Dedifferentiated amniotic fluid mesenchymal stem cell (primary cell): Measurements from ENCODE around the gene BUD13.
A peak's percentile ranks its signal among the peaks of the same experiment; 100 is the strongest.
"Not testable (repeated sequence)": the region's sequence is repeated elsewhere in the genome, so short reads cannot be mapped to it uniquely, and the experiment has no call there.

Source experiments
- DNase-seq: peaks from one replicate; pipeline ENCODE4 v3.0.0-alpha.2; 2016; ENCODE audit errors: extremely low spot score

The BUD13 gene

DNA sequence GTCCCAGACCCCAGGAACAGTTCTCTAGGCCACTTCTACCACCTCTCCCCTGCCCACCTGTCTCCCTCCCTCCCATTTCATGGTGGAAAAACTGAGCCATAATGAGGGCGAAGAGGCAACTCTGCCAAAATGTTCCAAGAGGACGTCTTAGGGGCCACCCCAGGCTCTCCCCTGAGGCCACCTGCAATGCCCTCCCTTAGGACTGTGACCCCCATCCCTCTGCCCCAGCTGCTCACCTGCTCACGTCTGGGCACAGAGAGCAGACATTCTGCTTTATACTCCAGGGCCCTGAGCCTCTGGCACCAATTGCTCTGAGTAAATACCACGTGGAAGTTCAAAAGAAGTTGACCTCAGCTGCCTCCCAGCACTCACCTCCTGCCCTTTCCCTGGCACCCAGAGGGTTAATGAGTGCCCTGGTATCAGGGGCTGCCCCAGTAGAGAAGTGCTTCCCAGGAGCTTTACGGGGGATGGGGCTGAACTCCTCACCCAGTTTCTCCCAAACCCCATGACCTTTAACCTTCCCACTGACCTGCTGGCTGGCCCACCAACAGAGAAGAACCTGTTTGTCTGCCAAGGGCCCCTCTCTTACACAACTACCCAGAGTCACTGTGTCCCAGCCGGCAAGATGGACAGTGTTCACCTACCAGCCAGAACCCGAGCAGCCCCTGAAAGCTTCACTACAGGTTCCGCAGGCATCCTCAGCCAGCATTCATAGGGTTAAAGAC is 19.5 kb upstream of the BUD13 start:
- DNase-seq, result no peak

DNA sequence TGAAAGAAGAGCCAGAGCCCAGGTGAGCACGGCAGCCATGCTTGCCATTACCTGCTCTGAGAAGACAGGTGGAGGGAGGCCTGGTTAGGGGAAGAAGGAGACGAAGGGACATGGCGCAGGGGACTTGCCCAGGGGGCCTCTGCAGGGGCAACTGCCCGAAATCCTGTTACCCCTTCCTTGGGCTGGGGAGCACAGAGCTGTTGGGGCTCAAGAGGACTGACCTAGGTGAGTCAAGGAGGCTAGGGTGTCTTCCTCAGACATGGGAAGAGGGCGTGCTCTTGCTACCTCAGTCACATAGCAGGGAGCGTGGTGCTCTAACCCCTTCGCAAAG is 19.0 kb upstream of the BUD13 start, which contains the start of gene APOA5:
TSS of gene APOA5 (minus strand) at position 67 of the 331 bp plus-strand sequence. CDS start at position 48, 19 bp downstream.
- no peak for DNase-seq

DNA sequence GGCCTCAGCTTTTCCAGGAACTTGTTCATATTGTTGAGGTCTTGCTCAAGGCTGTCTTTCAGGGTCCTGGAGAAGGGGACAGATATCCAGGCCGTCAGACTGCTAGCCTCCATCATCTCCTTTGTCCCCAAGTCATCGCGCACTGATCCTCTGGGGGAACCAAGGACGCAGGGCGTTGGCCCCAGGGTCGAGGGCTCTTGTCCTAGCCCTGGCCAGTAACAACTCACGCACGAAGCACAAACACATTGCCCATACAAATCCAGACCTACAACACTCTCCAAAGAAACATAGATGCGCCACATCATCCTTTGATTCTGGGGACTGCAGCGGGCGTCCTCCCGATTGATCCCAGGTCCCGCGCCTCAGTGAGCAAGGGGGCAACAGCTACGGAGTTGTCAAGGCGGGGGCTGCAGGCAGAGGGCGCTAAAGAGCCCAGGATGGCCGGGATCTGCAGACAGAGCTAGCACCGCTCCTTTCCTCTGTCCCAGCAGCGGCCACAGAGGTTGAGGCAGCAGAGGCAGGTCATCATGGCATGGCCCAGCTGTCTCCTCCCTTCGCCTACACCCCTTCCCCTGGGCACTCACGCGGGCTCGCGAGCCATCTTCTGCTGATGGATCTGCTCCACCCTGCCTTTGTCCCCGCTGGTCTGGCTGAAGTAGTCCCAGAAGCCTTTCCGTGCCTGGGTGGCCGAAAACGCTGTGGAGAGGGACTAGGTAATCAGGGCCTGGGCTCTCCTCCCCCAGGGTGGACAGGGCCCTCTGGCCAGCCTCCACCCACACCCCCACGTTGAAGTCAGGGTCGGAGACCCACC is 18.4 kb upstream of the BUD13 start:
- peak; percentile 39 for DNase-seq

DNA sequence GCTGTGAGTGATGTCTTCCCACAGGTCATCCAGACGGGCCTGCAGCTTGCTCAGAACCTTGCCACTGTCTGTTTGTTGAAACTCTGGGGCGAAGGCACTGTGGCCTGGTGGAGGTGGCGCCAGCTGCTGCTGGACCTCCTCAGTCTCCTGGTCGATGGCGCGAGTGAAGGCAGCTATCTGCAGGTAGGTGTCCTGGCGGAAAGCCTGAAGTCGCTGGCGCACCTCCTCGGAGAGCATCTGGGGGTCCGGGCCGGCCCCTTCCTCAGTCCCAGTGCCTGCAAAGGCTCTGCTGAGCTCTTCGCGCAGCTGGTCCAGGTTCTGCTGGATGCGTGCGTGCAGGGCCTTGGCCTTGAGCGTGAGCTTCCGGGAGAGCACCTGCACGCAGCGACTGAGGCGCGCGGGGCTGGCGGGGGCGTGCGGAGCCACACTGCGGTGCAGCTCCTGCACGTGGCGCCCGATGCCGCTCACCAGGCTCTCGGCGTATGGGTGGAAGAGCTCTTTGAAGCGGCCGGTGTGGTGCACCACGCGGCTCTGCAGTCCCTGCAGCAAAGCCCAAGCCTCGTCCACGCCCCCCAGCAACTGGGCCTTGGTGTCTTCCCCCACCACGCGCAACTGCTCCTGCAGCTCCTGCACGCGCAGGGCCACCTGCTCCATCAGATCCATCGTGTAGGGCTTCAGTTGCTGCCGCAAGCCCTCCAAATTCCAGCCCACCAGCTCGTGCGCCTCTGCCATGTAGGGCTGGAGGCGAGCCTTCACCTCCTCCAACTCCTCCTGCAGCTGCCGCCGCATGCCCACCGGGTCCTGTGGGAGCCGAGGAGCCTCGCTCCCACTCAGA is 17.6 kb upstream of the BUD13 start:
- no peak for DNase-seq

DNA sequence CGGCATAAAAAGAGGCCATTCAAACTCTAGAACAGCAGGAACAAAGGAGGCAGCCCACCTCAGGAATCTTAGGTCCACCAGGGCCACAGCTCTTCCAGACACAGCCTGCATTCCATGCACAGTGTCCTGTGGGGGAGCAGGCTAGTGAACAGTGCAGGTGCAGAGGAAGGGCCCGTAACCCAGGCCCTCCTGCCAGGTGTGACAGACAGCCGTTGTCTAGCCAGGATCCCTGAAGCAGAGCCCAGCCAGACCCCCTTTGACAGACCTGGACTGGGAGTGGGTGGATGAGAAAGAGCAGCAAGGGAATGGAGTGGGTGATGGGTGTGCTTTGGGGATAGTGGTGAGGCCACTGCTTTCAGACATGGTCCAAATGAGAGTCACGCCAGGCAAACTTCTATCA is 16.2 kb upstream of the BUD13 start:
- no peak for DNase-seq

DNA sequence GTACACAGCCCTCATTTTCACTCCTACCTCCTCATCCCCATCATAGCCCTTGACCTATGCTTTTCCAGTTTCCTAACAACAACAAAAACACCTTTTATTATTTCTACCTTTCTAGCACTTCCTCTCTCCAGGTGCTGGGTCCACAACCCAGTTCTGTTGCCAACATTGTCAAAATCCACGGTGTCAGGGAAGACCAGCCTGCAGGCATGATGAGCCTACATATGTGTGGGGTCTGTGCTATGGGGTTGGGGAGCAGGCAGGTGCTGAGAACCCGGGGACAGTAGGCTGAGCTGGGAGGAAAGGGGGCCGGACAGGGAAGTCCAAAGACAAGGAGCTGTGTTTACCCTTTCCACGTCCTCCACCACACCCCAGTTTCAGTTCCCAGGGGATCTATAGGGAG is 15.7 kb upstream of the BUD13 start:
- no peak for DNase-seq

DNA sequence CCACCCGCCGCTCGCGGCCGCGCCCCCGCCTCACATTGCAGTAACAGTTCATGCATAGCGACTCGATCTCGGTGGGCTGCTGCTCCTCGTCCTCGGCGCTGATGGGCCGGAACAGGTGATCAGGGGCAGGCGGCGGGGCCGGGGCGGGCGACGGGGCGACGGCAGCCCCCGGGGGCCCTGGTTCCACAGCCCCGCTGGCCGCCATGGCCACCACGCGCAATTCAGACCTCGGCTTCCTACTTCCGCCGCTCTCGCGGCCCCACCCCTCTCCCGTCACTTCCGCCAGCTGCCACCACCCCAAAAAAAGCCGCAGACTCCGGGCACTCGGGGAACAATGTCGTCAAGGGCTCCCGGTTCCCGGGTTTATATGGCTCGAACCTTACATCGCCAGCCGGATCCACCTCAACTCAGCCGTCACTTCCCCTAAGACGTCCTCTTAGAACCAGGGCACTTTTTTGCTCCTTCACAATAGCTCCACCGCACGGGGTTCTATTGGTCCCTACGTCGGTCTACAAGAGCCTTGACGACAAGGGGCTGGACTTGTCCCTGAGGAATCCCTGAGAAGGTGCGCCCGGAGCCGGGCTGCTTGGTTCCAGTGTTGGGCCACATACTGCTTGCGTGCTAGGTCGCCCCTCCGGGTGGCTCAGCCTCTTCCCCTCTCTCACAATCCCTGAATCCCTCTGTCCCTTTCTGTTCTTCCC is 15.1 kb upstream of the BUD13 start, which contains the start of gene ZPR1:
TSS of gene ZPR1 (minus strand) at position 238 of the 701 bp plus-strand sequence. CDS start at position 205, 33 bp downstream.
- DNase-seq, result peak; percentile 77

DNA sequence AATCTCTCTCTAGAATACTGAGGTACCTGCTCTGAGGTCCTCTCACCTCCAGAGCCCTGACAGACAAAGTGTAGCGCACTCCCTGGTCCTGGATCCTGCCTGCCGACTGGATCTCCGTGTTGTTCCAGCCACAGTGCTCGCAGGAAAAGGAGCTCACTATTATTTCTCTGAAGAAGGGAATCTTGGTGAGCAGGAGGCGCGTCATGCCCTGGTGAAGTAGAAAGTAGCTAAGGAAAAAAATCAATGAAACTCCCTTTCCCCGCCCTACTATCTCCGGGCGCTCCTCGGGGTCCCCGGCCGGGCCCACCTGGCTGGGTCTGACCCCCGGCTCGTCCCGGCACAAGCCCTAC is 14.6 kb upstream of the BUD13 start:
- DNase-seq, result no peak

DNA sequence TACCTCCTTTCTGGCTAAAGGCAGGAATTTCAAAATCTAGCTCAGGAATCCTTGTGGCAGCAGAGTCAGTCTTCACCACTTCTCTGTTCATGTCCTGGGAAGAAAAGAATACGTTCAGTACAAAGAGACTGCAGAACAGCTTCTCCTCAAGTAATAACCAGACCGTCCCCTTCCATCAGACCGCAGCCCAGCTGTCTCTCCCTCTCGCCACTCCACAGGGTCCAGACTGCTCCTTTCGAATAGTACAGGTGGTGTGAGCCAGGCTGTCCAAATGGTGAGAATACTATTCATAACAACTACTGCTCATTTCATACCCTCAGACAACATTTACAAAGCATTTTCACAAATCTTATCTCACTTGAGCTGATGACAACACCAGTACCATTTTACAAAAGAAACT is 14.2 kb upstream of the BUD13 start:
- no peak for DNase-seq

DNA sequence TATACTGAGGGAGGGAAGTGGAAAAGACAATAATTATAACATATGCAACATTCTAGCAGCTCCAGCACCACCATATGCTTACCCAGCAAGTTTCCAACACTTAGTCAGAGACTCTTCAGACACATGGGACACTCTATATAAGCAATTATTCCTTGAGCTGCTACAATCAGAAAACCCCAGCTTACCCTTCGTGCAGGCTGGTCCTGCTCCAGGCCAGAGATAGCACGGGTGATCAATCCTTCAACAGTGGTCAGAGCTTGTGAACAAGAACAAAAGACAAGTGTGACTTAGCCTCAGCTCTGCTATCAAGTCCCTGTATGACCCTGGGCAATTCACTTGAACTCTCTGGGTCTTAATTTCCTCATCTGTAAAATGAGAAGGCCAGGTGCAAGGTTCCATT is 13.5 kb upstream of the BUD13 start:
- DNase-seq, result no peak

DNA sequence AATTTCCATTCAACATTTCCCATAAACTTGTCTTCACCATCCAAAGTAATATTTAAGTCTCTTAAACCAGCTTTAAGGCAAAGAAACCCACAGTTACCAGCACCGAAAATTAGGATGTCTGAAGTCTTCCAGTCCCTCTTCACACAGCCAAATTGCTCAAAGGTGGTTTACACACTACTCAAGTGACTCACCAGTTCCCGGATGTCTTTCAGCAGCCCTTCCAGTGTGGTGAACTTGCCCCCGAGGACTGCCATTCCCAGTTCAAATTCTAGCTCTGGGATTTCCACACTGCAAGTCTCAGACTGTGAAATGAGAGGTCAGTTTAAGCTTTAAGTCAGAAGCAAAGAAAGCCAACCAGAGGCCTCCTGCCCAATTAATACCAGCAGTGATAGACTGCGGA is 9.9 kb upstream of the BUD13 start:
- DNase-seq, result no peak

DNA sequence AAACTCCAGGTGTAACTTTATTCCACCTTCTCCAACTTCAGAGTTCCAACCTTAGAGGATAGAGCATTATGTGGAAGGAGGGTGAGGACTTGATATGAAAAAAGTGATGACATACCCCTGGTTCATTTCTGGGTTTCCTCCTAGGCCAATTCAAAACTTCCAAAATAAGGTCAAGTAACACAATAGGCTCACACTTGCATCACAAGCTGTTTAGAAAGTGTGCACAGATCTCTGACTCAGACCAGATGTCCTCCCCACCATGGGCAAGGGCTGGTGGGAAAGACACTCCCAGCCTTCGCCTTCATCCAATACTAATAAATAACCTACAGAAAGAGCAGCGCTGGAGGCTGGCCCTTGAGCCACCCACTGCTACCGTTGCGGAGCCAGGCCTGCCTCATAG is 5.8 kb upstream of the BUD13 start:
- no peak for DNase-seq

DNA sequence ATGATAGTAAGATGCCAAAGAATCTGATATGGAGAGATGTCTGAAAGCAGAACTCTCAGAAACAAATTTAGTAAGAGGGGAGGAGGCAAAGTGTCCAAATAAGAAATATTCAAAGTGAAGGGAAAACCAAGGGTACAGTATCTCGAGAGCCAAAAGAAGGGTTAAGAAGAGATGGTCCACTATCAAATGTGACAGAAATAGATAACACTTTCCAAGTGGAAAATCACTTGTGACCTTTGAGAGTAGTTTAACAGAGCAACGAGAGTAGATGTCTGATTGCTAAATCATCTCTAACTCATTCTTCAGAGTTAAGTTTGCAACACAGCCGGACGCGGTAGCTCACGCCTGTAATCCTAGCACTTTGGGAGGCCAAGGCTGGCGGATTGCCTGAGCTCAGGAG is 4.3 kb upstream of the BUD13 start:
- no peak for DNase-seq

DNA sequence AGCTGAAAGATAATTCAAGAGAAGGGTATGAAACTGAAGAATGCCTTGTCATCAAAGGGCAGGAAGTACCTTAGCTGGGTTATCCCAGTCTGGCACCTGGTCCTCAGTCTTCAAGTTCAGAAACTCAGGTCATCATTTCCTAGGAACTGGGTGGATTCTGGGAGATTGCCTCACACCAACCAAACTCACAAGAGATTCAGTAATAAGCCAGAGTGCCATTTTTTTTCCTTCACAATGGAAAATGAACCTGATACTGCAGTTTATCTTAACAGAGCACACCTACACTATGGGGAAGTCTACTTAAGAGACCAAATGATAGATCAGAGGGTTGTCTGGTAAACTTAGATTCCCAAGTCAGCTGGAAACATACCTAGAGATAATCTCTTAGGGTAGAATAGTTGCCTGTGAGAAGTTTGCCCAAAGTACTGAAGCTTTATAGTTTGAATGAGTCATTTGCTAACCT is 3.8 kb upstream of the BUD13 start:
- no peak for DNase-seq

DNA sequence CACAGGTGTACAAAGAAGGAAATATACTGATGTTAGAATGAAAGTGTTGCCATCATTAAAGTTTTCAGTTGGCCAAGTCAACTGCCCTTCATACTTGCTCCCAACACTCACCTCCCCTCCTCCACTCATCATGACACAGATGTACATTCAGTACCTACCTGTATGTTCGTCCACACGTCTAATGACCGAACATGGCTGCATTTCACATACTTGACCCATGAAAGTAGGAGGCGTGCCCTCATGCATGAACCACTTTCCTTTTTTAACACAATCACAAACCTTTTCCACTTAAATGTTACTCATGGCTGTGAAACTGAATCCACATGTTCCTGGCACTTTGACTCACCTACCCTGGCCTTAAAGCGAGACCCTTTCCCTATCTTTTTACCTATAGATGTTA is 3.2 kb upstream of the BUD13 start:
- DNase-seq, result no peak

DNA sequence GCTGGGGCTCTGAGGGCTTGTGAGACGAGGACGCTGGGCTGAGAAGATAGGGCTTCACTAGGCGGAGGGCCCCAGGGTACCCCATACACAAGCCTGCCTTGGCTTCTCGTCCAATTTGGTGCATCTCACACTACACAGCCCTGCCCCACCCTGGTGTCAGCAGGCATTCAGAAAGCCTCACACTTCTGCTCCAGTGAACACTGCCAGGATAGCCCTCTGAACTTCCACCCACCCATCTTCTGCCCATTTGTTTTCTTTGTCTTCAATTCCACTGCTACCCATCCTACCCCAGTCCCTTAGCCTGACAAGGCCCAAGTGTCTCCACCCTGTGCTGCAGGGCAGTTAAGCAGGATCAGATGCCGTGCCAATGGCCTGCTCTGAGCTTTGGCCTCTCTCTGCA is 1.9 kb upstream of the BUD13 start:
- DNase-seq, result no peak

DNA sequence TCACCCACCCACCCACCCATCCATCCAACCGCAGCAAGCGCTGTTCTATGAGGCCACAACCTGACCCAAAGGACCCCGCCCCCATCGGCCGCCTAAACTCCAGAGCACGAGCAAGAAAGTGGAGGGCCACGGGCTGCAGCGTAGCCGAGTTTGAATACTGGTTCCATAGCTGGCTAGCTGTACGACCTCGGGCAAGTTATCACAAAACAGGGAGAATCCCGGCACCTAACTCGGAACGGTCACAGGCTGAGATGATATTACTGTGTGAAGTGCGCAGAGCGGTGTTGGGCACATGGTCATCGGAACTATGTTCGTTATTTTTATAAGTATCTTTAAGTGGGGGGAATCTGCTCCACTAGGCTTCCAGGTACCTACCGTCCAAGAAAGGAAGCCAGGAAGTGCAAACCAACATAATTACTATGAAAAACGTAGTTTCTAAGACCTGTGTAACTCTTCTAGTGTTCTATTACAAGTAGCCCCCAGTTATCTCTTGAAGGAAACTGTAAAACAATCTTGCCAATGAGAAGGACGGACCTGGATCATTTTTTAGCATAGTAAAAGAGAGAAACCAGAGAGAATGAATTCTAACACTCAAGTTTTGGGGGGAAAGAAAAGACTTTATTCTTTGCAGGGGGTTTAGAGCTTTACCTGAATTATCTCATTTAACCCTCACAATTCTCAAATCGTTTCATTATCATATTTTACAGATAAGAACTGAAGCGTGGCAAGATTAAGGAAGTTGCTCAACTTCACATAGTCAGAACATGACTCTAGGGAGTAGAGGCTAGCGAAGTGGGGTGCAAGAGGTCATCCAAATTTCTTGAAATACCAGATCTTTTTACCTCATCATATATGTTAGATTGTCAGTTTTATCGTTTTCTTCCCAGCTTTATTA is 663 bp upstream of the BUD13 start:
- no peak for DNase-seq

DNA sequence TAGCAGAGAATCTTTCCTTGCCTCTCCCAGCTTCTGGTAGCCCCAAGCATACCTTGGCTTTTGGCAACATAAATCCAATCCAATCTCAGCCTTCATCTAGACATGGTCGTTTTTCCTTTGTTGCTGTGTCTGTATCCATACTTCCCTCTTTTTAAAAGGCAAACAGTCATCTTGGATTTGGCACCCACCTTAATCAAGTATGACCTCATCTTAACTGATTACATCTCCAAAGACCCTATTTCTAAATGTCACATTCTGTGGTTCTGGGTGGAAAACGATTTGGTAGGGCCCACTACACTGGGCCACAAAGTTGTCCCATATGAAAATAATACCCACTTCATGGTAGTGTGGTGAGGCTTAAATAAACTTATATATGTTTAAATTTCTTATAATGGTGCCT is 852 bp downstream of the BUD13 start:
- no peak for DNase-seq

DNA sequence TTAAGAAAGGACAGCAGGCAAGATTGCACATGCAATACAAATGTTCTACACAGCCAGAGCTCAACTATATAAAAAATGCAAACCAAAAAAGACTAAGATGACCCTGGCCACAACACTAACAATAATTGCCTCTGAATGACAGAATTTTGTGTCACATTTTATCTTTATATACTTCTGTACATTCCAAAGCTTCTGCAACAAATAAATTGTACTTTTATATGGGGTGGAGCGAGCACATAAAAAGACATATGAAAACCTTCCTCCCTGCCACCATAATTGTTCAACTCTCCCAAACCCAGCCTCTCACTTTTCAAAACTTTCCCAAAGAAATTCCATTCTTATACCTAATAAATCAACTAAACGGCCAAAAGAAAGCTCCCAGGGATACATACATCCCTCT is 10.7 kb downstream of the BUD13 start:
- no peak for DNase-seq

DNA sequence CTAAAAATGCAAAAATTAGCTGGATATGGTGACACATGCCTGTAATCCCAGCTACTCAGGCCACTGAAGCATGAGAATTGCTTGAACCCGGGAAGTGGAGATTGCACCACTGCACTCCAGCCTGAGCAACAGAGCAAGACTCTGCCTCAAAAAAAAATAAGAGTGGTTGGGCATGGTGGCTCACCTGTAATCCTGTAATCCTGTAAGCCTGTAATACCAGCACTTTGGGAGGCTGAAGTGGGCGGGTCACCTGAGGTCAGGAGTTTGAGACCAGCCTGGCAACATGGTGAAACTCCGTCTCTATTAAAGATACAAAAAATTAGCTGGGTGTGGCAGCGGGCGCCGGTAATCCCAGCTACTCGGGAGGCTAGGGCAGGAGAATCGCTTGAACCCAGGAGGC is 16.7 kb downstream of the BUD13 start:
- not testable (repeated sequence) for DNase-seq
